ENCODE measurements around the gene FCER1A. TPM values are rescaled to one million over a fixed set of nuclear protein-coding genes. Genes with fewer than 3 reads are reported as not detected.

The FCER1A gene
- not detected in 2 replicates for total RNA-seq

- no peak for DNase-seq (ENCODE audit: low read depth)
- no peak for TF ChIP-seq CTCF (conservative IDR thresholded peaks at IDR 0.05; ENCODE audit: low read depth, low read length)
- no peak within 1 kb of the TSS for H3K4me3 ChIP-seq (ENCODE audit: low read depth, low read length)
These were observed at the start of gene FCER1A for GRCh38 chr1:159302095-159302494. FCER1A (plus strand) TSS chr1:159302336; CDS start chr1:159302365, 29 bp downstream.

GRCh38 chr1:159261311-159261710, 40.8 kb upstream of the FCER1A start:
- TF ChIP-seq CTCF (conservative IDR thresholded peaks at IDR 0.05; ENCODE audit: low read depth, low read length): no peak
- DNase-seq (ENCODE audit: low read depth): no peak
- no peak overlapping the region for H3K4me3 ChIP-seq (ENCODE audit: low read depth, low read length)

- TF ChIP-seq CTCF (conservative IDR thresholded peaks at IDR 0.05; ENCODE audit: low read depth, low read length): no peak
- no peak for DNase-seq (ENCODE audit: low read depth)
- no peak overlapping the region for H3K4me3 ChIP-seq (ENCODE audit: low read depth, low read length)
These were observed 40.2 kb upstream of the FCER1A start for GRCh38 chr1:159261721-159262494.

- no peak for DNase-seq (ENCODE audit: low read depth)
- TF ChIP-seq CTCF (conservative IDR thresholded peaks at IDR 0.05; ENCODE audit: low read depth, low read length): no peak
- H3K4me3 ChIP-seq (ENCODE audit: low read depth, low read length): no peak overlapping the region
These were observed 35.3 kb upstream of the FCER1A start for GRCh38 chr1:159266832-159267231.

GRCh38 chr1:159274631-159275030, 27.5 kb upstream of the FCER1A start:
- no peak for TF ChIP-seq CTCF (conservative IDR thresholded peaks at IDR 0.05; ENCODE audit: low read depth, low read length)
- DNase-seq (ENCODE audit: low read depth): no peak
- no peak overlapping the region for H3K4me3 ChIP-seq (ENCODE audit: low read depth, low read length)

DNA sequence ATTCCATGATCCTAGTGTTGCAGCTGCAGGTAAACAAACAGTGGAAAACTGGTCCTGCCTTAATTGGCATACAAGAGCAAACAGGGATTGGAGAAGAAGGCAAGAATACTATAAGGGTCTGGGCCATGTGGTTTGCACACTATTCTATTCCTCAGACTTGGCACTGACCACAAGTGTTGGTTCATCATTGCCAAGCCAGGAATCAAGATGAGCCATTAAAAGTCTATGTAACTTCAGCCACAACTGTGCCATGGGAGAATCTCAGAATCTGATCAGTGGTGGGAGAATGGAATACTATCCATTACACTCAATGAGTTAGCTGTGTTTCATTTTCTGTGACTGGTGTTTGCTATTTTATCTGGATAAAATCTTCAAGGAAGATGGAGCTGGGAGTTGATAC, 26.2 kb upstream of the FCER1A start:
- no peak overlapping the region for H3K4me3 ChIP-seq (ENCODE audit: low read depth, low read length)
- no peak for TF ChIP-seq CTCF (conservative IDR thresholded peaks at IDR 0.05; ENCODE audit: low read depth, low read length)
- DNase-seq (ENCODE audit: low read depth): no peak

GRCh38 chr1:159279773-159280172, 22.4 kb upstream of the FCER1A start:
- TF ChIP-seq CTCF (conservative IDR thresholded peaks at IDR 0.05; ENCODE audit: low read depth, low read length): no peak
- H3K4me3 ChIP-seq (ENCODE audit: low read depth, low read length): no peak overlapping the region
- no peak for DNase-seq (ENCODE audit: low read depth)
